ENCODE measurements around the gene KLHL25.

The KLHL25 gene

DNA sequence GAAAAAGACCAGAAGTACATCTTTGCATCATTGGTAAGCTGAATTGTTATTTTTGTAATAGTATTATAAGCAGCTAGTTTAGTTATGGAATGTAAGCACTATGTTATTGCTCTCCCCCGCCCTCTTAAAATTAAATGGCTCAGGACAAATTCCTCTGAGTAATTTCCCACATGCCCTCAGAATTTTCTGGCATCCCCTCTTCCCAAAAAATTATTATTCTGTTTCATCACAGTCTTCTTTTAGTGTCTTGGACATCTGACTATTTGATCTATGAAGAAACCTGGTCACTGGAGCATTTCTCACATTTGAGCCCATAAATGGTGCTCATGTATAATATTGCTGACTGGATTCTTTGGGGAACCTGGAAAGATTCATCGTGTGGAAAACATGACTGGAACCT, 68.3 kb downstream of the KLHL25 start:
- H3K4me3 ChIP-seq (ENCODE audit: low read length), result no peak overlapping the region
- H3K36me3 ChIP-seq (ENCODE audit: control insufficient read depth, insufficient read depth, low read length), result peaks cover 7% of the 10 kb centered on the region; the same call in 1 of the 2 replicates
- no CpG with 5 or more reads among the region's 2 CpGs for WGBS (ENCODE audit: insufficient coverage, insufficient read length)
- H3K4me1 ChIP-seq (ENCODE audit: control insufficient read depth, insufficient read depth, low read length), result no peaks in the 10 kb centered on the region
- H3K27ac ChIP-seq (ENCODE audit: low read length), result no peak overlapping the region
- no peak for DNase-seq (ENCODE audit: low read depth, low spot score)
- H3K27me3 ChIP-seq (ENCODE audit: control insufficient read depth, insufficient read depth, low read length), result no peaks in the 10 kb centered on the region
- no peaks in the 10 kb centered on the region for H3K9me3 ChIP-seq (ENCODE audit: control insufficient read depth, insufficient read depth, low read length)

DNA sequence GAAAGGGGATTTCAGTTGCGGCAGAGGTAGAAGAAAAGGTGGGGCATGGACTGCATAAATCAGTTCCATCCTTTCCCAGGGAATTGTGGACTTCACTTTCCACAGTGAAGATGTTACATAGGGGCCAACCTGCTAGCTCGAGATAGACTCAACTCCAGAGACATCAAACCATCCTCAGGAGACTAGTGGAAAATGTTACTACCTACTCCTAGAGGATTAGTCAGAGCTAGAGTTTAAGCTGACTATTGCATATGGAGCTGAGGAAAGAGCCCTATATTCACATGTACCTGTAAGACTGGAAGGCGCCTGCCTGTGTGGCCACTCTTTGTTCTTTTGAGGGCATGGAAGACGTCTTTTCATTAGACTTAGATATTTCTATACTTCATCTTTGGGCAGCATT, 69.2 kb downstream of the KLHL25 start:
- Histone ChIP-seq H3K4me3 (ENCODE audit: low read length) (no peak overlapping the region), H3K27me3 (ENCODE audit: control insufficient read depth, insufficient read depth, low read length) (no peaks in the 10 kb centered on the region), H3K4me1 (ENCODE audit: control insufficient read depth, insufficient read depth, low read length) (no peaks in the 10 kb centered on the region), H3K9me3 (ENCODE audit: control insufficient read depth, insufficient read depth, low read length) (no peaks in the 10 kb centered on the region), H3K27ac (ENCODE audit: low read length) (no peak overlapping the region), H3K36me3 (ENCODE audit: control insufficient read depth, insufficient read depth, low read length) (peaks cover 7% of the 10 kb centered on the region; the same call in 1 of the 2 replicates)
- no peak for DNase-seq (ENCODE audit: low read depth, low spot score)
- no CpG with 5 or more reads among the region's 4 CpGs for WGBS (ENCODE audit: insufficient coverage, insufficient read length)

DNA sequence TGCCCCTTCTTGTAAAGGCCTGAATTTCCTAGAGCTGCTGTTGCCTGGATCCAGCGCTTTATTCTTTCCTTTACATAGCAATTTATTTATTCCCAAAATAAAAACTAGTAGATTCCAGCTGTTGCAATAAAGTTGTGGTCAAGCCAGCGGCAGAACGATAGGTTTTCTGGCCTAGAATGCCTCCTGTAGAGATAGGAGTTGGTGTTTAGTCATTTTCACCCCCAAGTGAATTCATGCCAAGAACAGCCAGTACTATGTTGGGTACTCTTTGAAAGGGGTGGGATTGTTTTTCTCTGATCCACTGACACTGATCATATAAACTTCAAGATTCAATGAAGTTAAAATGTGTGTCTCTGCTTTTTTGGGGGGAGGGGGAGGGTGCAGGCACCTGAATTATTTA, 69.7 kb downstream of the KLHL25 start:
- WGBS (ENCODE audit: insufficient coverage, insufficient read length), result no CpG with 5 or more reads among the region's 3 CpGs
- no peaks in the 10 kb centered on the region for H3K9me3 ChIP-seq (ENCODE audit: control insufficient read depth, insufficient read depth, low read length)
- peaks cover 7% of the 10 kb centered on the region; the same call in 1 of the 2 replicates for H3K36me3 ChIP-seq (ENCODE audit: control insufficient read depth, insufficient read depth, low read length)
- H3K4me1 ChIP-seq (ENCODE audit: control insufficient read depth, insufficient read depth, low read length), result no peaks in the 10 kb centered on the region
- no peak for DNase-seq (ENCODE audit: low read depth, low spot score)
- H3K27ac ChIP-seq (ENCODE audit: low read length), result no peak overlapping the region
- H3K27me3 ChIP-seq (ENCODE audit: control insufficient read depth, insufficient read depth, low read length), result no peaks in the 10 kb centered on the region
- H3K4me3 ChIP-seq (ENCODE audit: low read length), result no peak overlapping the region

DNA sequence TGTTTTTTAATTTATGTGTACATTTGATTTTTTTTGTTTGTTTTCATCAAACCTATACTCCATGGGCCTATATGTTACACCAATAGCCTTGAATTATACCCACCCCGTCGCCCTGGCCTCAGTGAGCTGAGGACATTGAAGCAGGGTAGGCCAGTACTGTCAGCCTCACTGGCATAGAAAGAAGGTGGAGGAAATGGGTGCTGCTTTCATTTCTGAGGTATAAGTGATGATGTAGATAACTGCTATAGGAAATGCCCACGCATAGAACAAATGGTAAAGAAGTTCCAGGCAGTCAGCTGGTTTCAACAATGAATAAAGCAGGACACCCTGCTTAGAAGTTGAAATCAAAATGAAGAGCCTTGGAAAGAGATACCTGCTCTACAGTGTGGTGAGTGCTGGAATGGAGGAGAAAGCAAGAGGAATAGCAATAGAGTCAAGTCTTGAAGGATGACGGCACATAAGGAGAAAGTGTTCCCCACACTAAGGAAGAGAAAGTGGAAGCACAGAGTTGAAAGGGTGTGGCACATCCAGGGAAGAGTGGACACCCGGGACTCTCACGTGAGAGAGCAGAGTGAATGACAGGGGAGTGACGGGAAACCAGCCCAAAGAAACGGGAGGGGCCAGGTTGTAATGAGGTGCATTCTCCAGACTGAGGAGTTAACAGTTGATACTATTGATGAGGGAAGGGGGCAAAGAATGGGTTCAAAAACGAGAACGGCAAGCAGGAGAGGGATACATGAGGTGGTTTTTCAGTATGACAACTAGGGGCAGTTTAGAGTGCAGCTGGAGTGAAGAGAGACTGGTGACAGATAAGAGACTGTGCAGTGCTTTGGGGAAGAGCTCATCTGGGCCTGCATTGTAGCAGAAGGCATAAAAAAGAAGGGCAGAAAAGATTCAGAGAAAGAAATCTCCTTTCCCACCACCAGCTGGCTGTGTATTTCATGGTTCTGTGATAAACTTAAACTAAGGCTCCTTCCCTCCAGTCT, 70.5 kb downstream of the KLHL25 start:
- Histone ChIP-seq H3K9me3 (ENCODE audit: control insufficient read depth, insufficient read depth, low read length) (no peaks in the 10 kb centered on the region), H3K27ac (ENCODE audit: low read length) (no peak overlapping the region), H3K4me3 (ENCODE audit: low read length) (no peak overlapping the region), H3K27me3 (ENCODE audit: control insufficient read depth, insufficient read depth, low read length) (no peaks in the 10 kb centered on the region), H3K36me3 (ENCODE audit: control insufficient read depth, insufficient read depth, low read length) (peaks cover 7% of the 10 kb centered on the region; the same call in 1 of the 2 replicates), H3K4me1 (ENCODE audit: control insufficient read depth, insufficient read depth, low read length) (no peaks in the 10 kb centered on the region)
- no peak for DNase-seq (ENCODE audit: low read depth, low spot score)
- no CpG with 5 or more reads among the region's 10 CpGs for WGBS (ENCODE audit: insufficient coverage, insufficient read length)

DNA sequence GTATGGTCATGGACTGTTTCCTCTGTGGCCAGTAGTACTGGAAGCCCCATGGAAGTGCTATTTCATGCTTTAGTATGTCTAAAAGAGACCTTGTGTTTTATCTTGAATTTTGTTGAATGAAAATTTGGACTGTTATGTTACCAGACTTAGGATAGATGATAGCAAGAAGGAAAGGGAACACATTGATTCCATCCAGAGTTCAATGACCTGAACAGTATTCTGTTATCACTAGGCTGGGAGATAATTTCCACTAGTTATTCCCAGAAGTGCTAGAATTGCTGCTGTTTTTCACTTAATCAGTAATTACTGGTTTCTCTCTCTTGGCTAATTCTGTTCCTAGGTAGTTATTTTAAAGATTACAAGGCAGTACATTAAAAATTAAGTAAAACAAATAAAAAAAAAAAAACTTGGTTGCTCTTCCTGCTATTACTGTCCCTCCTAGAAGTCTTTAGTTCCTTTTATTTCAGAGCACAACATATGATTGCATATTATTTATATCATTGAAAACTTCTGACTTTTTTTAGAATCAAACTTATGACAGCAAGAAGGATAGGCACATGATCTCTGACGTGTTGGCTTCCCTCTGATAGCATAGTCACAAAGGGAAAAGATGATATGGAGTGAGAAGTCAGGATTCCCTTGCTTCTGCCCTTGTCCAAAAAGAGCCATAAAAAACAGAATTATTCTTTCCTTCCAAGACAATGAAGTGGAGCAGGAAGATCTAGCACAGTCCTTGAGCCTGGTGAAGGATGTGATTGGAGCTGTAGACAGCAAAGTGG, 72.2 kb downstream of the KLHL25 start:
- Histone ChIP-seq H3K27ac (ENCODE audit: low read length) (no peak overlapping the region), H3K27me3 (ENCODE audit: control insufficient read depth, insufficient read depth, low read length) (no peaks in the 10 kb centered on the region), H3K36me3 (ENCODE audit: control insufficient read depth, insufficient read depth, low read length) (peaks cover 5% of the 10 kb centered on the region; the same call in 1 of the 2 replicates), H3K4me3 (ENCODE audit: low read length) (no peak overlapping the region), H3K4me1 (ENCODE audit: control insufficient read depth, insufficient read depth, low read length) (no peaks in the 10 kb centered on the region), H3K9me3 (ENCODE audit: control insufficient read depth, insufficient read depth, low read length) (no peaks in the 10 kb centered on the region)
- WGBS (ENCODE audit: insufficient coverage, insufficient read length), result no CpG with 5 or more reads among the region's 1 CpG
- DNase-seq (ENCODE audit: low read depth, low spot score), result no peak

DNA sequence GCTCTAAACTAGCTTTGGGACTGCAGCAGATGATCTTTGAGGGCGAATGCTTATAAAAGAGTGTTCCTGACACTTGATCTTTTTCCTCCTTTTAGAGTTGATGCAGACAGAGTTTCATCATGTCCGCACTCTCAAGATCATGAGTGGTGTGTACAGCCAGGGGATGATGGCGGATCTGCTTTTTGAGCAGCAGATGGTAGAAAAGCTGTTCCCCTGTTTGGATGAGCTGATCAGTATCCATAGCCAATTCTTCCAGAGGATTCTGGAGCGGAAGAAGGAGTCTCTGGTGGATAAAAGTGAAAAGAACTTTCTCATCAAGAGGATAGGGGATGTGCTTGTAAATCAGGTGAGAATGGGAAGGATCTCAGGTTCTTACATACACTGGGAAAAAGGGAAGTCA, 75.7 kb downstream of the KLHL25 start:
- H3K27me3 ChIP-seq (ENCODE audit: control insufficient read depth, insufficient read depth, low read length), result no peaks in the 10 kb centered on the region
- H3K9me3 ChIP-seq (ENCODE audit: control insufficient read depth, insufficient read depth, low read length), result no peaks in the 10 kb centered on the region
- DNase-seq (ENCODE audit: low read depth, low spot score), result no peak
- H3K36me3 ChIP-seq (ENCODE audit: control insufficient read depth, insufficient read depth, low read length), result no peaks in the 10 kb centered on the region; the same call in 1 of the 2 replicates
- WGBS (ENCODE audit: insufficient coverage, insufficient read length), result no CpG with 5 or more reads among the region's 4 CpGs
- no peak overlapping the region for H3K4me3 ChIP-seq (ENCODE audit: low read length)
- H3K27ac ChIP-seq (ENCODE audit: low read length), result no peak overlapping the region
- H3K4me1 ChIP-seq (ENCODE audit: control insufficient read depth, insufficient read depth, low read length), result no peaks in the 10 kb centered on the region

DNA sequence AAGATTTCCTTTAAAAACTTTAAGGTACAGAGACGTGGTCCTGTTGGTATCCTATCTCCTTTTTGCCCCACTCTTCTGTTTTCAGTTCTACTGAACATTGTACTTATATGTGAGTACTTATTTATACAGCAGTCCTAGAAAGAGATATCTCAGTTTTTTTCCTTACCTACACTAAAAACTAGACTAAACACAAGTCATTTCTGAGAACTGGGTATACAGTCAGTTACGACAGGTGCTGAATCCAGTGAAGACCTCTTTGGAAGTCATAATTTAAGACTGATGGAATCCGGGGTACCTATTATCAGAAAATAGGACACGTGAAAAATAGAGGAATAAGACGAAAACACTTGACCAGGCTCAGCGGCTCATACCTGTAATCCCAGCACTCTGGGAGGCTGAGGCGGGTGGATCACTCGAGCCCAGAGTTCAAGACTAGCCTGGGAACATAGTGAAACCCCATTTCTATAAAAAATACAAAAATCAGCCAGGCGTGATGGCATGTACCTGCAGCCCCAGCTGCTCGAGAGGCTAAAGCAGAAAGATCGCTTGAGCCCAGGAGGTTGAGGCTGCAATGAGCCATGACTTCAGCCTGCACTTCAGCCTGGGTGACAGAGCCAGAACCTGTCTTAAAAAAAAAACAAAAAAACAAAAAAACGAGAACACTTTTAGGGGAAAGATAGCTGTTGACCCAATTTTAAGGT, 76.3 kb downstream of the KLHL25 start:
- Histone ChIP-seq H3K4me3 (ENCODE audit: low read length) (no peak overlapping the region), H3K36me3 (ENCODE audit: control insufficient read depth, insufficient read depth, low read length) (no peaks in the 10 kb centered on the region; the same call in 1 of the 2 replicates)
- WGBS (ENCODE audit: insufficient coverage, insufficient read length), result no CpG with 5 or more reads among the region's 12 CpGs

DNA sequence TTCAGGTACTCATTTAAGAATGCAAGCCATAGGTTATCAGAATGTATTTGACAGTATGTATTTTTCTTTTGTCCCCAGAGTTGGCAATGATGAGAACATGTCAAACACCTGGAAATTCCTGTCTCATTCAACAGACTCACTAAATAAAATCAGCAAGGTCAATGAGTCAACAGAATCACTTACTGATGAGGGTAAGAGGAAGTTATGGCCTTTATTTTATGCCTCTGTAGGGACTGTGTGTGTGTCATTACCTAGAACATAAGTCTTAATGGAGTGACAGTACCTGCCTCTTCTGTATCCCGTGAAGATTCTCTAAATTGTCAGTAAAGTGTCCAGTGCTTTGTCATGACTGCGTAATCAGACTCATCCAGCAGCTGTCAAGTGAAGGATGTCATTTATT, 77.5 kb downstream of the KLHL25 start:
- no peak for DNase-seq (ENCODE audit: low read depth, low spot score)
- no peaks in the 10 kb centered on the region for H3K9me3 ChIP-seq (ENCODE audit: control insufficient read depth, insufficient read depth, low read length)
- H3K4me1 ChIP-seq (ENCODE audit: control insufficient read depth, insufficient read depth, low read length), result no peaks in the 10 kb centered on the region
- H3K4me3 ChIP-seq (ENCODE audit: low read length), result no peak overlapping the region
- no peak overlapping the region for H3K27ac ChIP-seq (ENCODE audit: low read length)
- no CpG with 5 or more reads among the region's 2 CpGs for WGBS (ENCODE audit: insufficient coverage, insufficient read length)
- H3K36me3 ChIP-seq (ENCODE audit: control insufficient read depth, insufficient read depth, low read length), result no peaks in the 10 kb centered on the region; the same call in 1 of the 2 replicates
- H3K27me3 ChIP-seq (ENCODE audit: control insufficient read depth, insufficient read depth, low read length), result no peaks in the 10 kb centered on the region

More for the DNA sequence above, 76.3 kb downstream of the KLHL25 start:
- no peak overlapping the region for H3K27ac ChIP-seq (ENCODE audit: low read length)
- DNase-seq (ENCODE audit: low read depth, low spot score), result no peak
- no peaks in the 10 kb centered on the region for H3K9me3 ChIP-seq (ENCODE audit: control insufficient read depth, insufficient read depth, low read length)
- no peaks in the 10 kb centered on the region for H3K27me3 ChIP-seq (ENCODE audit: control insufficient read depth, insufficient read depth, low read length)
- H3K4me1 ChIP-seq (ENCODE audit: control insufficient read depth, insufficient read depth, low read length), result no peaks in the 10 kb centered on the region

DNA sequence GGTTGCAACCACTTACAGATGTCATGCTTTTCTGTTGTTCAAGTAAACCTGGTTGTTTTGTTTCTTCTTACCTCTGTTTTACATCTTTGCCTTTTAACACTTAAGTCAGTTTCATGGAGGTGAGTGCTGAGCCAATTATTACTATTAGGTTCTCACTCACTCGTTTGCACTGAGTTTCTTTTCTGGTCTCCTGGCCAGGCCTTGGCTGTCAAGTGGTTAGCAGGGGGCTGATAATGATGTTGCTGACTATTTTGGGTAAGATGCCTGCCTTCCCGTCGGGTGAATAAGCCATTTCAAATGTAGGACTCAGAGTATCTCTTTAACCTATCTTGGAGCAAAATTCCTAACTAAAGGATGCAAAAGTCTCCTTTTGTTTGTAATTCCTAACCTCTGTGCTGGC, 78.5 kb downstream of the KLHL25 start:
- WGBS (ENCODE audit: insufficient coverage, insufficient read length), result no CpG with 5 or more reads among the region's 3 CpGs
- Histone ChIP-seq H3K4me1 (ENCODE audit: control insufficient read depth, insufficient read depth, low read length) (no peaks in the 10 kb centered on the region), H3K36me3 (ENCODE audit: control insufficient read depth, insufficient read depth, low read length) (no peaks in the 10 kb centered on the region; the same call in 1 of the 2 replicates), H3K9me3 (ENCODE audit: control insufficient read depth, insufficient read depth, low read length) (no peaks in the 10 kb centered on the region), H3K4me3 (ENCODE audit: low read length) (no peak overlapping the region), H3K27ac (ENCODE audit: low read length) (no peak overlapping the region), H3K27me3 (ENCODE audit: control insufficient read depth, insufficient read depth, low read length) (no peaks in the 10 kb centered on the region)
- no peak for DNase-seq (ENCODE audit: low read depth, low spot score)

Measured in iPS DF 6.9 (cell line).